HepG2 (cell line): ENCODE data around the gene RPUSD2. TPM values are rescaled to one million over a fixed set of nuclear protein-coding genes. Genes with fewer than 3 reads are reported as not detected.

ENCODE experiments used
- ATAC-seq: fragments of 200-7000 bp; cut with Tn5 transposase; 3 replicates; pipeline ENCODE4 v1.9.1; 2020; ENCODE audit warnings: mild to moderate bottlenecking, moderate library complexity
- BruUV-seq: library from RNA; stranded (reverse); fragments of 400-500 nt; replicated peaks from 2 replicates; lab custom pipeline; 2021; lab: Mats Ljungman, UMichigan
- CTCF ChIA-PET: fragments of 300-600 bp; formaldehyde crosslinking; extraction: SDS; loops from one replicate; lab custom pipeline; 2021; ENCODE audit warnings: low total read pairs, inconsistent platforms, low intra/inter-chr PET ratio; lab: Yijun Ruan, JAX
- POLR2A ChIA-PET: fragments of 350-600 bp; sonication (Branson Sonifier 250); formaldehyde crosslinking; loops from one replicate; lab custom pipeline; 2020; ENCODE audit warnings: antibody characterized with exemption, inconsistent platforms; lab: Yijun Ruan, JAX
- DNase-seq: peaks from one replicate; pipeline ENCODE4 v3.0.0-alpha.2; 2015; ENCODE audit warnings: low spot score
- FAIRE-seq: peaks from 3 replicates; lab custom pipeline; 2011; peaks lifted over from hg19 to GRCh38; lab: Jason Lieb, UNC
- H2AFZ ChIP-seq: one replicate; pipeline ENCODE4 v1.6.1; 2011; ENCODE audit warnings: low read length, inconsistent platforms
- H3K27ac ChIP-seq: fragments of 300-600 bp; 3 replicates; pipeline ENCODE4 v1.8.0; 2011; ENCODE audit warnings: mixed run types, mild to moderate bottlenecking, mixed read lengths, low read length, inconsistent platforms; ENCODE audit not compliant: insufficient read depth; ENCODE audit errors: extremely low read length
- H3K27me3 ChIP-seq, 2 experiments: fragments of 200-600 bp in 1 of 2; 2 replicates in 1 of 2; 3 replicates in 1 of 2; pipeline versions ENCODE4 v1.6.0 to v1.8.0; 2011; ENCODE audit warnings: low read length in 2 of 2, mild to moderate bottlenecking in 2 of 2, moderate library complexity in 2 of 2, inconsistent platforms in 1 of 2; ENCODE audit not compliant: insufficient read depth in 2 of 2, control insufficient read depth in 1 of 2
- H3K36me3 ChIP-seq, 2 experiments: fragments of 200-600 bp in 1 of 2; replicated peaks in 1 of 2; 2 replicates in 1 of 2; 3 replicates in 1 of 2; pipeline versions ENCODE4 v1.5.1 to v1.8.0; 2011; ENCODE audit warnings: low read length in 2 of 2, inconsistent platforms in 1 of 2; ENCODE audit not compliant: insufficient read depth in 2 of 2, control insufficient read depth in 1 of 2
- H3K4me1 ChIP-seq: 2 replicates; pipeline ENCODE4 v1.5.1; 2012; ENCODE audit warnings: low read length, inconsistent platforms; ENCODE audit not compliant: insufficient read depth
- H3K4me2 ChIP-seq: 2 replicates; pipeline ENCODE4 v1.6.0; 2011; ENCODE audit warnings: low read depth, low read length, inconsistent platforms
- H3K4me3 ChIP-seq, 3 experiments: fragments of 200-600 bp in 1 of 3; sonication (generic), shearing (Covaris generic) in 1 of 3; replicated peaks in 1 of 3; 2 replicates each; pipeline ENCODE4 v1.5.1; 2011 to 2016; ENCODE audit warnings: low read length in 3 of 3, inconsistent platforms in 2 of 3, low read depth in 2 of 3, mild to moderate bottlenecking in 2 of 3, control low read depth in 1 of 3, mixed read lengths in 1 of 3; ENCODE audit not compliant: insufficient read depth in 1 of 3
- H3K79me2 ChIP-seq: one replicate; pipeline ENCODE4 v1.6.1; 2011; ENCODE audit warnings: low read length, inconsistent platforms; ENCODE audit not compliant: insufficient read depth
- H3K9ac ChIP-seq: 2 replicates; pipeline ENCODE4 v1.6.0; 2011; ENCODE audit warnings: mild to moderate bottlenecking, low read depth, low read length, inconsistent platforms; ENCODE audit not compliant: insufficient read depth
- H3K9me3 ChIP-seq: 2 replicates; pipeline ENCODE4 v1.5.1; 2012; ENCODE audit warnings: mild to moderate bottlenecking, low read length
- H4K20me1 ChIP-seq: 2 replicates; pipeline ENCODE4 v1.6.0; 2011; ENCODE audit warnings: inconsistent platforms, mild to moderate bottlenecking, low read length, moderate library complexity; ENCODE audit not compliant: insufficient read depth
- AKAP8 ChIP-seq: sonication (generic); formaldehyde crosslinking; IDR thresholded peaks from 2 replicates; pipeline ENCODE4 v1.5.1; 2020; ENCODE audit warnings: mild to moderate bottlenecking, missing genetic modification reagents
- BHLHE40 ChIP-seq: IDR thresholded peaks from 2 replicates; pipeline ENCODE4 v1.6.1; 2011; ENCODE audit warnings: low read length, improper control_type of control experiment
- FOSL1 ChIP-seq: sonication (generic); formaldehyde crosslinking; IDR thresholded peaks from 2 replicates; pipeline ENCODE4 v1.9.0; 2021; ENCODE audit warnings: missing genetic modification reagents, borderline replicate concordance
- GTF3A ChIP-seq: sonication (generic); formaldehyde crosslinking; conservative IDR thresholded peaks from 2 replicates; pipeline ENCODE4 v1.4.0; 2020; ENCODE audit warnings: mild to moderate bottlenecking, missing genetic modification reagents
- KDM6A ChIP-seq: IDR thresholded peaks from 2 replicates; pipeline ENCODE4 v1.6.1; 2016; ENCODE audit warnings: low read depth
- RELA ChIP-seq: sonication (generic); formaldehyde crosslinking; IDR thresholded peaks from 2 replicates; pipeline ENCODE4 v1.4.0; 2020; ENCODE audit warnings: missing genetic modification reagents
- THYN1 ChIP-seq: sonication (generic); formaldehyde crosslinking; IDR thresholded peaks from 2 replicates; pipeline ENCODE4 v1.8.1; 2023; ENCODE audit warnings: low read depth, mild to moderate bottlenecking, moderate library complexity, missing genetic modification reagents, borderline replicate concordance
- ZNF232 ChIP-seq: sonication (generic); formaldehyde crosslinking; IDR thresholded peaks from 2 replicates; pipeline ENCODE4 v1.4.0; 2020; ENCODE audit warnings: missing genetic modification reagents, borderline replicate concordance
- ZNF296 ChIP-seq: sonication (generic); formaldehyde crosslinking; conservative IDR thresholded peaks from 2 replicates; pipeline ENCODE4 v1.5.0; 2020; ENCODE audit warnings: mild to moderate bottlenecking, missing genetic modification reagents
- ZNF567 ChIP-seq: sonication (generic); formaldehyde crosslinking; IDR thresholded peaks from 2 replicates; pipeline ENCODE4 v1.8.1; 2023; ENCODE audit warnings: mild to moderate bottlenecking, missing genetic modification reagents, borderline replicate concordance
- ZNF607 ChIP-seq: sonication (generic); formaldehyde crosslinking; IDR thresholded peaks from 2 replicates; pipeline ENCODE4 v1.5.1; 2020; ENCODE audit warnings: missing genetic modification reagents, mild to moderate bottlenecking, borderline replicate concordance
- ZNF709 ChIP-seq: sonication (generic); formaldehyde crosslinking; IDR thresholded peaks from 2 replicates; pipeline ENCODE4 v1.5.0; 2020; ENCODE audit warnings: mild to moderate bottlenecking, missing genetic modification reagents
- WGBS: methylation state at CpG from one replicate; pipeline ENCODE4 v1.1.6; 2017; ENCODE audit warnings: low lambda C conversion rate; 5-methylcytosine and 5-hydroxymethylcytosine counted together
- in situ Hi-C: cut with HindIII; loops from 2 replicates; pipeline ENCODE4 v1.10.0; 2017; ENCODE audit warnings: low pct_unique_long_range_greater_than_20kb; ENCODE audit not compliant: extremely low pct_ligation_motif_present
- intact Hi-C: fragments of 100-400 bp; cut with micrococcal nuclease; formaldehyde crosslinking; loops from one replicate; pipeline ENCODE4 v1.10.0; 2022; ENCODE audit not compliant: unreplicated experiment
- polyA plus RNA-seq, 8 experiments: library from polyadenylated mRNA; depleted of rRNA in 3 of 8; stranded (reverse) in 7 of 8; unstranded in 1 of 8; fragments of >200 nt; fragmentation: Illumina TruSeq in 4 of 8; extraction: Trizol in 4 of 8; gene quantifications; 2 replicates each; pipeline versions ENCODE4 v1.2.1 to v1.2.3, GENCODE V29; 2011 to 2016; ENCODE audit warnings: low read depth in 4 of 8, missing spikeins in 1 of 8, mixed read lengths in 1 of 8; ENCODE audit not compliant: insufficient read depth in 1 of 8
- total RNA-seq, 5 experiments: library from RNA; depleted of rRNA; stranded (reverse); fragments of >200 nt; fragmentation: Illumina TruSeq; extraction: Trizol; gene quantifications; 2 replicates each; pipeline ENCODE4 v1.2.3, GENCODE V29; 2016; ENCODE audit warnings: low read depth in 1 of 5
- TF ChIP-seq, protein P1 (sequence below): sonication (generic); formaldehyde crosslinking; IDR thresholded peaks from 2 replicates; pipeline ENCODE4 v1.9.0; 2021; ENCODE audit warnings: missing genetic modification reagents, borderline replicate concordance
- TF ChIP-seq, protein P2 (sequence below): IDR thresholded peaks from 2 replicates; pipeline ENCODE4 v1.4.0; 2020; ENCODE audit warnings: mild to moderate bottlenecking, missing genetic modification reagents
- TF ChIP-seq, protein P3 (sequence below): sonication (generic); formaldehyde crosslinking; IDR thresholded peaks from 2 replicates; pipeline ENCODE4 v1.4.0; 2020; ENCODE audit warnings: missing genetic modification reagents
- TF ChIP-seq, protein P4 (sequence below): sonication (generic); formaldehyde crosslinking; conservative IDR thresholded peaks from 2 replicates; pipeline ENCODE4 v1.5.0; 2020; ENCODE audit warnings: missing genetic modification reagents

The RPUSD2 gene
- total and polyA plus RNA-seq, 2 of the 13 experiments (the other 11 are each of a cell fraction or from before 2014, with no cell fraction given): 8.6 to 14.5 TPM

DNA sequence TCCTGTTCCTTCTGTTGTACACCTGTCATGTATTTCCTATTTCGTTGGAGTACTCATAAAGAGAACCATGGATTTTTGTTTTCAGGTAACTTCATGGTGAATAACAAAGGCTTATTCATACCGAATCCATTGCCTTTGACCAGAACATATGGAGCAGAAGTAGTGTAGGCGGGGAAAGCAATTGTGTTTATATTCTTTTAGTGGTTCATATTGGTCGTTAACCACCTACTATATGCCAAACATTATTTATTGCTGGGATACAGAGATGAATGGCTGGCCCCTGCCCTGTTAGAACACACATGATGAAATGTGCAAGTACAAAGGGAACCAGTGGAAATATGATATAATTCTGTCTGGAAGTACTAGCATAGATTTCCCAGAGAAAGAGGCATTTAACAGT lies 9.8 kb downstream of the RPUSD2 start:
- TF ChIP-seq ZNF567 (CRISPR knock-in tag) (no peak), AKAP8 (CRISPR knock-in tag) (no peak), ZNF296 (CRISPR knock-in tag) (no peak), RELA (CRISPR knock-in tag) (no peak), KDM6A (CRISPR knock-in tag) (no peak), ZNF709 (CRISPR knock-in tag) (no peak), BHLHE40 (no peak), ZNF232 (CRISPR knock-in tag) (no peak), ZNF607 (no peak), THYN1 (CRISPR knock-in tag) (no peak), FOSL1 (no peak), GTF3A (CRISPR knock-in tag) (no peak)
- TF ChIP-seq, protein P1, sequence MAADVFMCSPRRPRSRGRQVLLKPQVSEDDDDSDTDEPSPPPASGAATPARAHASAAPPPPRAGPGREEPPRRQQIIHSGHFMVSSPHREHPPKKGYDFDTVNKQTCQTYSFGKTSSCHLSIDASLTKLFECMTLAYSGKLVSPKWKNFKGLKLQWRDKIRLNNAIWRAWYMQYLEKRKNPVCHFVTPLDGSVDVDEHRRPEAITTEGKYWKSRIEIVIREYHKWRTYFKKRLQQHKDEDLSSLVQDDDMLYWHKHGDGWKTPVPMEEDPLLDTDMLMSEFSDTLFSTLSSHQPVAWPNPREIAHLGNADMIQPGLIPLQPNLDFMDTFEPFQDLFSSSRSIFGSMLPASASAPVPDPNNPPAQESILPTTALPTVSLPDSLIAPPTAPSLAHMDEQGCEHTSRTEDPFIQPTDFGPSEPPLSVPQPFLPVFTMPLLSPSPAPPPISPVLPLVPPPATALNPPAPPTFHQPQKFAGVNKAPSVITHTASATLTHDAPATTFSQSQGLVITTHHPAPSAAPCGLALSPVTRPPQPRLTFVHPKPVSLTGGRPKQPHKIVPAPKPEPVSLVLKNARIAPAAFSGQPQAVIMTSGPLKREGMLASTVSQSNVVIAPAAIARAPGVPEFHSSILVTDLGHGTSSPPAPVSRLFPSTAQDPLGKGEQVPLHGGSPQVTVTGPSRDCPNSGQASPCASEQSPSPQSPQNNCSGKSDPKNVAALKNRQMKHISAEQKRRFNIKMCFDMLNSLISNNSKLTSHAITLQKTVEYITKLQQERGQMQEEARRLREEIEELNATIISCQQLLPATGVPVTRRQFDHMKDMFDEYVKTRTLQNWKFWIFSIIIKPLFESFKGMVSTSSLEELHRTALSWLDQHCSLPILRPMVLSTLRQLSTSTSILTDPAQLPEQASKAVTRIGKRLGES (CRISPR knock-in tag): no peak
- TF ChIP-seq, protein P2, sequence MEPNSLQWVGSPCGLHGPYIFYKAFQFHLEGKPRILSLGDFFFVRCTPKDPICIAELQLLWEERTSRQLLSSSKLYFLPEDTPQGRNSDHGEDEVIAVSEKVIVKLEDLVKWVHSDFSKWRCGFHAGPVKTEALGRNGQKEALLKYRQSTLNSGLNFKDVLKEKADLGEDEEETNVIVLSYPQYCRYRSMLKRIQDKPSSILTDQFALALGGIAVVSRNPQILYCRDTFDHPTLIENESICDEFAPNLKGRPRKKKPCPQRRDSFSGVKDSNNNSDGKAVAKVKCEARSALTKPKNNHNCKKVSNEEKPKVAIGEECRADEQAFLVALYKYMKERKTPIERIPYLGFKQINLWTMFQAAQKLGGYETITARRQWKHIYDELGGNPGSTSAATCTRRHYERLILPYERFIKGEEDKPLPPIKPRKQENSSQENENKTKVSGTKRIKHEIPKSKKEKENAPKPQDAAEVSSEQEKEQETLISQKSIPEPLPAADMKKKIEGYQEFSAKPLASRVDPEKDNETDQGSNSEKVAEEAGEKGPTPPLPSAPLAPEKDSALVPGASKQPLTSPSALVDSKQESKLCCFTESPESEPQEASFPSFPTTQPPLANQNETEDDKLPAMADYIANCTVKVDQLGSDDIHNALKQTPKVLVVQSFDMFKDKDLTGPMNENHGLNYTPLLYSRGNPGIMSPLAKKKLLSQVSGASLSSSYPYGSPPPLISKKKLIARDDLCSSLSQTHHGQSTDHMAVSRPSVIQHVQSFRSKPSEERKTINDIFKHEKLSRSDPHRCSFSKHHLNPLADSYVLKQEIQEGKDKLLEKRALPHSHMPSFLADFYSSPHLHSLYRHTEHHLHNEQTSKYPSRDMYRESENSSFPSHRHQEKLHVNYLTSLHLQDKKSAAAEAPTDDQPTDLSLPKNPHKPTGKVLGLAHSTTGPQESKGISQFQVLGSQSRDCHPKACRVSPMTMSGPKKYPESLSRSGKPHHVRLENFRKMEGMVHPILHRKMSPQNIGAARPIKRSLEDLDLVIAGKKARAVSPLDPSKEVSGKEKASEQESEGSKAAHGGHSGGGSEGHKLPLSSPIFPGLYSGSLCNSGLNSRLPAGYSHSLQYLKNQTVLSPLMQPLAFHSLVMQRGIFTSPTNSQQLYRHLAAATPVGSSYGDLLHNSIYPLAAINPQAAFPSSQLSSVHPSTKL (CRISPR knock-in tag): no peak
- TF ChIP-seq, protein P3, sequence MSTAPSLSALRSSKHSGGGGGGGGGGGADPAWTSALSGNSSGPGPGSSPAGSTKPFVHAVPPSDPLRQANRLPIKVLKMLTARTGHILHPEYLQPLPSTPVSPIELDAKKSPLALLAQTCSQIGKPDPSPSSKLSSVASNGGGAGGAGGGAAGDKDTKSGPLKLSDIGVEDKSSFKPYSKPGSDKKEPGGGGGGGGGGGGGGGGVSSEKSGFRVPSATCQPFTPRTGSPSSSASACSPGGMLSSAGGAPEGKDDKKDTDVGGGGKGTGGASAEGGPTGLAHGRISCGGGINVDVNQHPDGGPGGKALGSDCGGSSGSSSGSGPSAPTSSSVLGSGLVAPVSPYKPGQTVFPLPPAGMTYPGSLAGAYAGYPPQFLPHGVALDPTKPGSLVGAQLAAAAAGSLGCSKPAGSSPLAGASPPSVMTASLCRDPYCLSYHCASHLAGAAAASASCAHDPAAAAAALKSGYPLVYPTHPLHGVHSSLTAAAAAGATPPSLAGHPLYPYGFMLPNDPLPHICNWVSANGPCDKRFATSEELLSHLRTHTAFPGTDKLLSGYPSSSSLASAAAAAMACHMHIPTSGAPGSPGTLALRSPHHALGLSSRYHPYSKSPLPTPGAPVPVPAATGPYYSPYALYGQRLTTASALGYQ (CRISPR knock-in tag): no peak
- TF ChIP-seq, protein P4, sequence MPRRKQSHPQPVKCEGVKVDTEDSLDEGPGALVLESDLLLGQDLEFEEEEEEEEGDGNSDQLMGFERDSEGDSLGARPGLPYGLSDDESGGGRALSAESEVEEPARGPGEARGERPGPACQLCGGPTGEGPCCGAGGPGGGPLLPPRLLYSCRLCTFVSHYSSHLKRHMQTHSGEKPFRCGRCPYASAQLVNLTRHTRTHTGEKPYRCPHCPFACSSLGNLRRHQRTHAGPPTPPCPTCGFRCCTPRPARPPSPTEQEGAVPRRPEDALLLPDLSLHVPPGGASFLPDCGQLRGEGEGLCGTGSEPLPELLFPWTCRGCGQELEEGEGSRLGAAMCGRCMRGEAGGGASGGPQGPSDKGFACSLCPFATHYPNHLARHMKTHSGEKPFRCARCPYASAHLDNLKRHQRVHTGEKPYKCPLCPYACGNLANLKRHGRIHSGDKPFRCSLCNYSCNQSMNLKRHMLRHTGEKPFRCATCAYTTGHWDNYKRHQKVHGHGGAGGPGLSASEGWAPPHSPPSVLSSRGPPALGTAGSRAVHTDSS (CRISPR knock-in tag): no peak
- FAIRE-seq: no peak
- no TSS peak for BruUV-seq
- no peaks in the 10 kb centered on the region for H4K20me1 ChIP-seq
- no peak for DNase-seq
- ATAC-seq: no peak
- no peaks in the 10 kb centered on the region for H3K27me3 ChIP-seq
- no peaks in the 10 kb centered on the region for H3K9me3 ChIP-seq
- 34% methylated on average over 4 of the region's 4 CpGs for WGBS
- no peak overlapping the region for H3K4me2 ChIP-seq
- no peak overlapping the region for H3K9ac ChIP-seq
- no peak overlapping the region for H3K27ac ChIP-seq
- CTCF ChIA-PET: no interaction called here
- intact Hi-C loops: no loop called here
- peaks cover 1 to 3% of the 10 kb centered on the region in 2 experiments; a peak in 2 of 5 replicates for H3K36me3 ChIP-seq
- no peaks in the 10 kb centered on the region for H3K79me2 ChIP-seq
- H3K4me1 ChIP-seq: peaks cover 7% of the 10 kb centered on the region; the same call in 1 of the 2 replicates
- in situ Hi-C loops: no loop called here
- H3K4me3 ChIP-seq: no peak overlapping the region
- H2AFZ ChIP-seq: no peak overlapping the region
- POLR2A ChIA-PET: no interaction called here
